Measurements from ENCODE around the gene CACNA2D4.
"Not testable (repeated sequence)": the region's sequence is repeated elsewhere in the genome, so short reads cannot be mapped to it uniquely, and the experiment has no call there.

DNA sequence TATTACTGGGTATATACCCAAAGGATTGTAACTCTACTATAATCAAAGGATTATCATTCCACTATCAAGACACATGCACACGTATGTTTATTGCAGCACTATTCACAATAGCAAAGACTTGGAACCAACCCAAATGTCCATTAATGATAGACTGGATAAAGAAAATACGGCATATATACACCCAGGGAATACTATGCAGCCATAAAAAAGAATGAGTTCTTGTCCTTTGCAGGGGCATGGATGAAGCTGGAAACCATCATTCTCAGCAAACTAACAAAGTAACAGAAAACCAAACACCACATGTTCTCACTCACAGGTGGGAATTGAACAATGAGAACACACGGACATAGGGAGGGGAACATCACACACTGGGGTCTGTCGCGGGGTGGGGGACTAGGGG, 27.1 kb upstream of the CACNA2D4 start:
- TF ChIP-seq POLR2A, CTCF (IDR thresholded peaks at IDR 0.05): not testable (repeated sequence)

Measured in heart left ventricle (tissue), 13 donors.